B cell (primary cell): ENCODE measurements around the gene EYS. TPM values are rescaled to one million over a fixed set of nuclear protein-coding genes. Genes with fewer than 3 reads are reported as not detected.

ENCODE experiments used
- ATAC-seq: fragments of 200-7000 bp; cut with Tn5 transposase; one replicate; pipeline ENCODE4 v1.10.0; 2021; ENCODE audit warnings: low read depth, mild to moderate bottlenecking, moderate number of reproducible peaks, moderate library complexity
- CTCF ChIA-PET: fragments of 350-600 bp; sonication (Branson Sonifier 250); formaldehyde crosslinking; loops from one replicate; lab custom pipeline; 2021; ENCODE audit warnings: antibody characterized with exemption, inconsistent platforms; lab: Charles Lee
- POLR2A ChIA-PET: fragments of 350-600 bp; sonication (Branson Sonifier 250); formaldehyde crosslinking; loops from one replicate; lab custom pipeline; 2021; ENCODE audit warnings: antibody characterized with exemption; lab: Charles Lee
- DNase-seq: peaks from one replicate; pipeline ENCODE4 v3.0.0; 2013
- H2AFZ ChIP-seq: 2 replicates; pipeline ENCODE4 v1.6.1; 2012; ENCODE audit warnings: mild to moderate bottlenecking, low read depth, low read length; ENCODE audit not compliant: insufficient read depth, poor library complexity, severe bottlenecking
- H3K27ac ChIP-seq, 2 donors: 1 replicate in 1 of 2; 2 replicates in 1 of 2; pipeline ENCODE4 v1.5.1; 2012 to 2013; ENCODE audit warnings: low read length in 2 of 2, mild to moderate bottlenecking in 2 of 2, moderate library complexity in 1 of 2
- H3K27me3 ChIP-seq, 4 experiments: fragments of 200-600 bp in 1 of 4; sonication (generic) in 1 of 4; replicated peaks in 1 of 4; 1 replicate in 2 of 4; 2 replicates in 2 of 4; pipeline versions ENCODE4 v1.6.1 to v1.7.0; 2013 to 2016; ENCODE audit warnings: low read length in 3 of 4, mild to moderate bottlenecking in 2 of 4, mixed read lengths in 1 of 4, moderate library complexity in 1 of 4; ENCODE audit not compliant: insufficient read depth in 4 of 4, control insufficient read depth in 3 of 4; ENCODE audit errors: control extremely low read depth in 1 of 4
- H3K36me3 ChIP-seq, 2 experiments: replicated peaks in 1 of 2; 1 replicate in 1 of 2; 2 replicates in 1 of 2; pipeline versions ENCODE4 v1.6.1 to v1.7.1; 2013; ENCODE audit warnings: low read length in 1 of 2; ENCODE audit not compliant: insufficient read depth in 2 of 2, control insufficient read depth in 1 of 2; ENCODE audit errors: control extremely low read depth in 1 of 2, extremely low read depth in 1 of 2
- H3K4me1 ChIP-seq, 2 donors: fragments of 200-600 bp in 1 of 2; sonication (generic) in 1 of 2; 1 replicate in 1 of 2; 2 replicates in 1 of 2; pipeline versions ENCODE4 v1.5.1 to v1.6.1; 2013 to 2017; ENCODE audit warnings: low read length in 2 of 2; ENCODE audit not compliant: control insufficient read depth in 2 of 2, insufficient read depth in 2 of 2
- H3K4me2 ChIP-seq: replicated peaks from 2 replicates; pipeline ENCODE3; 2012; ENCODE audit warnings: mild to moderate bottlenecking, low read depth, low read length; ENCODE audit not compliant: poor library complexity, severe bottlenecking
- H3K4me3 ChIP-seq, 5 experiments: fragments of 200-600 bp in 1 of 5; sonication (generic) in 1 of 5; 1 replicate in 3 of 5; 2 replicates in 2 of 5; pipeline versions ENCODE4 v1.5.1 to v1.7.0; 2011 to 2016; ENCODE audit warnings: low read length in 4 of 5, mild to moderate bottlenecking in 4 of 5, low read depth in 2 of 5, control low read depth in 1 of 5, moderate library complexity in 1 of 5; ENCODE audit not compliant: insufficient read depth in 1 of 5; ENCODE audit errors: control extremely low read depth in 1 of 5, extremely low read depth in 1 of 5
- H3K79me2 ChIP-seq: fragments of 200-600 bp; sonication (generic); one replicate; pipeline ENCODE4 v1.6.0; 2016; ENCODE audit warnings: low read length; ENCODE audit not compliant: control insufficient read depth, insufficient read depth
- H3K9ac ChIP-seq: fragments of 200-600 bp; sonication (generic); 2 replicates; pipeline ENCODE4 v1.6.1; 2017; ENCODE audit warnings: mild to moderate bottlenecking, low read length, moderate library complexity
- H3K9me3 ChIP-seq, 3 donors: one replicate each; pipeline versions ENCODE4 v1.6.1 to v1.7.1; 2013; ENCODE audit warnings: low read length in 2 of 3; ENCODE audit not compliant: control insufficient read depth in 2 of 3, insufficient read depth in 1 of 3; ENCODE audit errors: control extremely low read depth in 1 of 3
- H4K20me1 ChIP-seq: 2 replicates; pipeline ENCODE4 v1.6.0; 2012; ENCODE audit warnings: mild to moderate bottlenecking, low read length; ENCODE audit not compliant: insufficient read depth, control insufficient read depth, poor library complexity, severe bottlenecking
- H3K27ac Mint-ChIP-seq: one replicate; pipeline ENCODE4 v1.8.0; 2021; ENCODE audit warnings: mixed read lengths
- H3K27me3 Mint-ChIP-seq: one replicate; pipeline ENCODE4 v1.8.0; 2021; ENCODE audit warnings: mixed read lengths
- H3K4me1 Mint-ChIP-seq: one replicate; pipeline ENCODE4 v1.8.0; 2021; ENCODE audit warnings: mixed read lengths
- H3K4me3 Mint-ChIP-seq: one replicate; pipeline ENCODE4 v1.8.0; 2021; ENCODE audit warnings: mixed read lengths
- H3K9me3 Mint-ChIP-seq: one replicate; pipeline ENCODE4 v1.8.0; 2022; ENCODE audit warnings: mixed read lengths; ENCODE audit not compliant: insufficient read depth
- EZH2 ChIP-seq: IDR thresholded peaks from 2 replicates; pipeline ENCODE4 v1.6.1; 2012; ENCODE audit warnings: borderline replicate concordance, low read depth, mild to moderate bottlenecking, moderate library complexity, low read length; ENCODE audit not compliant: insufficient read depth, poor library complexity, severe bottlenecking
- WGBS: methylation state at CpG from one replicate; pipeline ENCODE4 v1.1.5; 2013; ENCODE audit warnings: missing lambda C conversion rate; ENCODE audit not compliant: insufficient coverage; 5-methylcytosine and 5-hydroxymethylcytosine counted together
- intact Hi-C: fragments of 100-400 bp; cut with micrococcal nuclease; formaldehyde crosslinking; loops from one replicate; pipeline ENCODE4 v1.10.0; 2022
- polyA plus RNA-seq: library from polyadenylated mRNA; depleted of rRNA; stranded (reverse); fragments of >200 nt; gene quantifications from 2 replicates; pipeline ENCODE4 v1.2.3, GENCODE V29; 2012
- total RNA-seq, 2 donors: library from RNA; stranded (reverse); fragments of 120-200 nt in 1 of 2; gene quantifications; 1 replicate in 1 of 2; 2 replicates in 1 of 2; pipeline versions ENCODE4 v1.2.3 to v1.2.4, GENCODE V29; 2013 to 2022
- TF ChIP-seq, protein P1 (sequence below): fragments of 200-600 bp; IDR thresholded peaks from one replicate; pipeline ENCODE4 v1.8.0; 2022; ENCODE audit warnings: antibody characterized with exemption, mild to moderate bottlenecking

Gene EYS
- total and polyA plus RNA-seq, 2 donors (not counting 1 experiment from before 2014, with no cell fraction given): not detected

DNA sequence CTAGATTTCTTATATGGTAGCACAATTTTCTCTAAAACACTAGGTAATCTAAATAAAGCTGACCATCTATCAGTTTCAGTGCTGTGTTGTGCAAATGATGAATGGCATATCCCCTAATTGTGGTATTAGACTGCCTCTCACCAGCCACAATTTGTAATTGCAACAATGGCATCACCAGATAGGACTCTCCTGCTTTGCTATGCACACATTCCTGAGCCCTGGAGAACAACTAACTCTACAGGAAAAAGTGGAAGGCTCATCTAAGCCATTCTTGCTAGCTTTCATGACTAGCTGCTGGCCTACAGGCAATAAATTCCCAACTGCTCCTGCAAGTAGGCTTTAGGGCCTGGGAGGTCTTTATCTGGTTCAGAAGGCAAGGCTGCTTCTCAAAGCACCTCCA, 974.1 kb downstream of the EYS start:
- Histone ChIP-seq H3K27me3 (no peaks in the 10 kb centered on the region), H2AFZ (no peak overlapping the region), H3K9me3 (peaks cover 0 to 15% (median 0%) of the 10 kb centered on the region in 3 donors), H3K36me3 (no peaks in the 10 kb centered on the region), H3K4me3 (no peak overlapping the region), H3K4me2 (no peak overlapping the region), H3K79me2 (no peaks in the 10 kb centered on the region), H3K9ac (no peak overlapping the region), H3K27ac (no peak overlapping the region), H4K20me1 (no peaks in the 10 kb centered on the region), H3K4me1 (no peaks in the 10 kb centered on the region)
- ChIA-PET POLR2A (no interaction called here), CTCF (no interaction called here)
- Mint-ChIP-seq H3K4me1 (no peaks in the 10 kb centered on the region), H3K4me3 (no peak overlapping the region), H3K27me3 (no peaks in the 10 kb centered on the region), H3K9me3 (peaks cover 5% of the 10 kb centered on the region), H3K27ac (no peak overlapping the region)
- DNase-seq (no peak), ATAC-seq (no peak)
- intact Hi-C loops: no loop called here
- no peak for TF ChIP-seq EZH2
- TF ChIP-seq, protein P1, sequence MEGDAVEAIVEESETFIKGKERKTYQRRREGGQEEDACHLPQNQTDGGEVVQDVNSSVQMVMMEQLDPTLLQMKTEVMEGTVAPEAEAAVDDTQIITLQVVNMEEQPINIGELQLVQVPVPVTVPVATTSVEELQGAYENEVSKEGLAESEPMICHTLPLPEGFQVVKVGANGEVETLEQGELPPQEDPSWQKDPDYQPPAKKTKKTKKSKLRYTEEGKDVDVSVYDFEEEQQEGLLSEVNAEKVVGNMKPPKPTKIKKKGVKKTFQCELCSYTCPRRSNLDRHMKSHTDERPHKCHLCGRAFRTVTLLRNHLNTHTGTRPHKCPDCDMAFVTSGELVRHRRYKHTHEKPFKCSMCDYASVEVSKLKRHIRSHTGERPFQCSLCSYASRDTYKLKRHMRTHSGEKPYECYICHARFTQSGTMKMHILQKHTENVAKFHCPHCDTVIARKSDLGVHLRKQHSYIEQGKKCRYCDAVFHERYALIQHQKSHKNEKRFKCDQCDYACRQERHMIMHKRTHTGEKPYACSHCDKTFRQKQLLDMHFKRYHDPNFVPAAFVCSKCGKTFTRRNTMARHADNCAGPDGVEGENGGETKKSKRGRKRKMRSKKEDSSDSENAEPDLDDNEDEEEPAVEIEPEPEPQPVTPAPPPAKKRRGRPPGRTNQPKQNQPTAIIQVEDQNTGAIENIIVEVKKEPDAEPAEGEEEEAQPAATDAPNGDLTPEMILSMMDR: no peak

DNA sequence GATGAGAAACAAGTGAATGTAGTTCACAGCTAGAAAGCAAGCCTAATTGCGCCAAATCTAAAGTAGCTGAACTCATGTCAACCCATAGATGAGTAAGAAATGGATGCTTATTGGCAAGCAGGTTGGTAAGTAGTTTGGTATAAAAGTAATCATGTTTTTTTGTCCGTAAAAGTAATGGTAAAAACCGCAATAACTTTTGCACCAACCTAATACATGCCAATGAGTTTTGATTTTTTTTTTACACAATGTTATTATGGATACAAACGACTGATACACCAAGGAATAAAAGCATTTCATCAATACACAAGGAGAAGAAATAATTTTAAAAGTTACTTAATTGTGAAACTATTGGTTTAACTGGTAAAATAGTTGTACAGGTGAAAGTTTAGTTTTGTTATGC, 977.5 kb downstream of the EYS start:
- H3K79me2 ChIP-seq: no peaks in the 10 kb centered on the region
- no CpG with 5 or more reads among the region's 4 CpGs for WGBS
- Mint-ChIP-seq H3K4me3 (no peak overlapping the region), H3K4me1 (no peaks in the 10 kb centered on the region), H3K9me3 (peaks cover 4% of the 10 kb centered on the region), H3K27ac (no peak overlapping the region), H3K27me3 (no peaks in the 10 kb centered on the region)
- no peaks in the 10 kb centered on the region for H3K36me3 ChIP-seq
- ChIA-PET POLR2A (no interaction called here), CTCF (no interaction called here)
- H3K4me3 ChIP-seq: no peak overlapping the region
- DNase-seq (no peak), ATAC-seq (no peak)
- intact Hi-C loops: no loop called here
- no peak overlapping the region for H3K27ac ChIP-seq
- H3K4me1 ChIP-seq: no peaks in the 10 kb centered on the region
- H3K27me3 ChIP-seq: no peaks in the 10 kb centered on the region
- H3K9ac ChIP-seq: no peak overlapping the region
- peaks cover 0 to 13% (median 0%) of the 10 kb centered on the region in 3 donors for H3K9me3 ChIP-seq
- no peak overlapping the region for H3K4me2 ChIP-seq
- TF ChIP-seq, protein P1: no peak
- TF ChIP-seq EZH2: no peak
- no peaks in the 10 kb centered on the region for H4K20me1 ChIP-seq
- no peak overlapping the region for H2AFZ ChIP-seq
